Vagina (tissue), 2 donors: ENCODE data around the gene UACA. TPM values are rescaled to one million over a fixed set of nuclear protein-coding genes. Genes with fewer than 3 reads are reported as not detected.

ENCODE experiments used
- DNase-seq, 2 donors: peaks; one replicate each; pipeline ENCODE4 v3.0.0-alpha.2; 2017; ENCODE audit errors: extremely low spot score in 2 of 2
- H3K27ac ChIP-seq: fragments of 200-600 bp; sonication (generic); one replicate; pipeline ENCODE4 v1.5.1; 2019
- H3K27me3 ChIP-seq: fragments of 200-600 bp; sonication (generic); one replicate; pipeline ENCODE4 v1.5.1; 2019
- H3K36me3 ChIP-seq, 2 donors: fragments of 200-600 bp; sonication (generic); one replicate each; pipeline ENCODE4 v1.5.1; 2017 to 2019
- H3K4me1 ChIP-seq: fragments of 200-600 bp; sonication (generic); one replicate; pipeline ENCODE4 v1.5.1; 2019
- H3K4me3 ChIP-seq, 2 donors: fragments of 200-600 bp; sonication (generic); 1 replicate in 1 of 2; 2 replicates in 1 of 2; pipeline ENCODE4 v1.5.1; 2016 to 2019
- H3K9me3 ChIP-seq: fragments of 200-600 bp; sonication (generic); one replicate; pipeline ENCODE4 v1.5.1; 2019
- POLR2A ChIP-seq, 2 donors: fragments of 450-650 bp; IDR thresholded peaks; one replicate each; pipeline ENCODE4 v1.6.1; 2017; ENCODE audit warnings: antibody characterized with exemption in 2 of 2, mild to moderate bottlenecking in 2 of 2, moderate library complexity in 2 of 2
- POLR2AphosphoS5 ChIP-seq, 2 donors: sonication (generic); formaldehyde crosslinking; IDR thresholded peaks; one replicate each; pipeline ENCODE4 v1.9.0; 2017; ENCODE audit warnings: antibody characterized with exemption in 2 of 2, mild to moderate bottlenecking in 2 of 2, low read depth in 1 of 2; ENCODE audit not compliant: insufficient read depth in 1 of 2
- intact Hi-C: fragments of 100-400 bp; cut with DNase I; formaldehyde crosslinking; loops from one replicate; pipeline ENCODE4 v1.15.1; 2023
- total RNA-seq: library from RNA; depleted of rRNA; stranded (reverse); fragments of >200 nt; gene quantifications from one replicate; pipeline ENCODE4 v1.2.3, GENCODE V29; 2016
- TF ChIP-seq, protein P1 (sequence below), 3 experiments: fragments of 450-650 bp in 2 of 3; fragments of 200-600 bp in 1 of 3; sonication (generic) in 1 of 3; IDR thresholded peaks; one replicate each; pipeline ENCODE4 v1.5.1; 2017 to 2019; ENCODE audit warnings: antibody characterized with exemption in 3 of 3, mild to moderate bottlenecking in 2 of 3, moderate library complexity in 2 of 3

Gene UACA
- total RNA-seq, 1 donor from 2014 or later, result 40.3 TPM

DNA sequence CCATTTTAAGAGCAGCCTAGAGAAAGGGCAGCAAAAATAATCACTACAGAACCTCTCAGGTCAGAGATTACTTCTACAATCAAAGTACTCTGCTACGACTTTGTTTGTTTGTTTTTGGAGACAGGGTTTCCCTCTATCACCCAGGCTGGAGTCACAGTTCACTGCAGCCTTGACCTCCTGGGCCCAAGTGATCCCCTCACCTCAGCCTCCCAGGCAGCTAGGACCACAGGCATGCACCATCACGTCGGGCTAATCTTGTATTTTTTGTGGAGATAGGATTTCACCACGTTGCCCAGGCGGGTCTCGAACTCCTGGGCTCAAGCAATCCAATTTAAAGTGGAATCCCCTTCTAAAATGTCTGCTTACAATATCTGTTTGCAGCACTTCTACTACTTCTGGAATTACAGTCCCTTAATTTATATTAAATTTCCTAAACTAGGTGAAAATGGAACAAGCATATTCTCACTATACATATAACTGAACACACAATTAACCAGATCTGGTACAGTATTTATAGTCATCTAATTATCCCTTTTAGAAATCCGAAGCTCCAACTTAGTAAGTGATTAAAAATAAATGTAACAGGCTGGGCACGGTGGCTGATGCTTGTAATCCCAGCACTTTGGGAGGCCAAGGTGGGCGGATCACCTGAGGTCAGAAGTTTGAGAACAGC is 4.4 kb downstream of the UACA start:
- H3K36me3 ChIP-seq, result no peaks in the 10 kb centered on the region
- H3K9me3 ChIP-seq, result no peaks in the 10 kb centered on the region
- no peak for DNase-seq
- H3K27me3 ChIP-seq, result no peaks in the 10 kb centered on the region
- intact Hi-C loops, result no loop called here
- no peak overlapping the region for H3K4me3 ChIP-seq
- TF ChIP-seq POLR2A (IDR thresholded peaks at IDR 0.05), result no peak
- TF ChIP-seq POLR2AphosphoS5 (IDR thresholded peaks at IDR 0.05; ENCODE audit: insufficient read depth in 1 of 2, low read depth in 1 of 2), result no peak
- TF ChIP-seq, protein P1, sequence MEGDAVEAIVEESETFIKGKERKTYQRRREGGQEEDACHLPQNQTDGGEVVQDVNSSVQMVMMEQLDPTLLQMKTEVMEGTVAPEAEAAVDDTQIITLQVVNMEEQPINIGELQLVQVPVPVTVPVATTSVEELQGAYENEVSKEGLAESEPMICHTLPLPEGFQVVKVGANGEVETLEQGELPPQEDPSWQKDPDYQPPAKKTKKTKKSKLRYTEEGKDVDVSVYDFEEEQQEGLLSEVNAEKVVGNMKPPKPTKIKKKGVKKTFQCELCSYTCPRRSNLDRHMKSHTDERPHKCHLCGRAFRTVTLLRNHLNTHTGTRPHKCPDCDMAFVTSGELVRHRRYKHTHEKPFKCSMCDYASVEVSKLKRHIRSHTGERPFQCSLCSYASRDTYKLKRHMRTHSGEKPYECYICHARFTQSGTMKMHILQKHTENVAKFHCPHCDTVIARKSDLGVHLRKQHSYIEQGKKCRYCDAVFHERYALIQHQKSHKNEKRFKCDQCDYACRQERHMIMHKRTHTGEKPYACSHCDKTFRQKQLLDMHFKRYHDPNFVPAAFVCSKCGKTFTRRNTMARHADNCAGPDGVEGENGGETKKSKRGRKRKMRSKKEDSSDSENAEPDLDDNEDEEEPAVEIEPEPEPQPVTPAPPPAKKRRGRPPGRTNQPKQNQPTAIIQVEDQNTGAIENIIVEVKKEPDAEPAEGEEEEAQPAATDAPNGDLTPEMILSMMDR (IDR thresholded peaks at IDR 0.05), result no peak
- H3K4me1 ChIP-seq, result peaks cover 10% of the 10 kb centered on the region
- no peak overlapping the region for H3K27ac ChIP-seq

DNA sequence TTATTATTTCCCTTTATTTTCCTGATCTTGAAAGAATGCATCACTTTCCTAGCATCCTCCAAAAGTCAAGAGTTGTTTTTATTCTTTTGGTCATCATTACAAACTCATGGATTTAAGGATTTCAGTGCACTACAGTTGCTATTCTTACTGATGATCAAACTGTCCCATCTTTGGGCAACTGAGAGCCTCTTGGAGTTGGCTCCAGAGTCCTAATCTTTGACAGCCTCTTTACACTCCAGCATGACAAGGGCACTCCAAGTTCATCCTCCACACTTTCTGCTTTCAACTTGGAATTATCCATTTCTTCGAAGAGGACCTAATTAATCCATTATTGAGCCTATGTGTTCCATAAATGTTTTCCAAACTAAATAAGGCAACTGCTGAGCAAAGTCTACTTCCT is 5.7 kb downstream of the UACA start:
- no peaks in the 10 kb centered on the region for H3K9me3 ChIP-seq
- H3K4me1 ChIP-seq, result peaks cover 18% of the 10 kb centered on the region
- intact Hi-C loops, result no loop called here
- no peak overlapping the region for H3K4me3 ChIP-seq
- no peaks in the 10 kb centered on the region for H3K27me3 ChIP-seq
- DNase-seq, result no peak
- no peak overlapping the region for H3K27ac ChIP-seq
- TF ChIP-seq, protein P1 (IDR thresholded peaks at IDR 0.05), result no peak
- no peak for TF ChIP-seq POLR2A (IDR thresholded peaks at IDR 0.05)
- TF ChIP-seq POLR2AphosphoS5 (IDR thresholded peaks at IDR 0.05; ENCODE audit: insufficient read depth in 1 of 2, low read depth in 1 of 2), result no peak
- H3K36me3 ChIP-seq, result no peaks in the 10 kb centered on the region

DNA sequence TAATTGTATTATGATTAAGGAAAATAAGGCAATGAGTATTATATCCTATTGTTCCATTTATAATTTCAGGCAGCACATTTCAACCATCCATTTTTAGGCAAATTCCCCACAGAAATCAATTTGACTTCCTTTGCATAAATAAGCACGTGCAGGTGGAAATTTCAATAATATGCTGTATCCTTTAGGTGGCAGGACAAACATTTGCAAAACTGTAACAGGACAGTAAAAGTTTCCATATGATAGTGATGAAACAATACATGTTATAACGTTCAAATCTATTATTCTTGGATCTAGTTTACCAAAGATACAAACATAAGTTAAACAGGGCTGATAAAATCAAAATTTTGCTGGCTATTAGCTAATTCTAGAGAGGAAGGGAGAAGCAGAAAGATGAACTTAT is 8.5 kb downstream of the UACA start:
- TF ChIP-seq, protein P1 (IDR thresholded peaks at IDR 0.05), result no peak
- TF ChIP-seq POLR2A (IDR thresholded peaks at IDR 0.05) (no peak), POLR2AphosphoS5 (IDR thresholded peaks at IDR 0.05; ENCODE audit: insufficient read depth in 1 of 2, low read depth in 1 of 2) (no peak)
- H3K4me1 ChIP-seq, result peaks cover 29% of the 10 kb centered on the region
- no peak overlapping the region for H3K4me3 ChIP-seq
- no peak for DNase-seq
- H3K27ac ChIP-seq, result no peak overlapping the region
- H3K9me3 ChIP-seq, result no peaks in the 10 kb centered on the region
- no peaks in the 10 kb centered on the region for H3K36me3 ChIP-seq
- intact Hi-C loops, result no loop called here
- no peaks in the 10 kb centered on the region for H3K27me3 ChIP-seq

DNA sequence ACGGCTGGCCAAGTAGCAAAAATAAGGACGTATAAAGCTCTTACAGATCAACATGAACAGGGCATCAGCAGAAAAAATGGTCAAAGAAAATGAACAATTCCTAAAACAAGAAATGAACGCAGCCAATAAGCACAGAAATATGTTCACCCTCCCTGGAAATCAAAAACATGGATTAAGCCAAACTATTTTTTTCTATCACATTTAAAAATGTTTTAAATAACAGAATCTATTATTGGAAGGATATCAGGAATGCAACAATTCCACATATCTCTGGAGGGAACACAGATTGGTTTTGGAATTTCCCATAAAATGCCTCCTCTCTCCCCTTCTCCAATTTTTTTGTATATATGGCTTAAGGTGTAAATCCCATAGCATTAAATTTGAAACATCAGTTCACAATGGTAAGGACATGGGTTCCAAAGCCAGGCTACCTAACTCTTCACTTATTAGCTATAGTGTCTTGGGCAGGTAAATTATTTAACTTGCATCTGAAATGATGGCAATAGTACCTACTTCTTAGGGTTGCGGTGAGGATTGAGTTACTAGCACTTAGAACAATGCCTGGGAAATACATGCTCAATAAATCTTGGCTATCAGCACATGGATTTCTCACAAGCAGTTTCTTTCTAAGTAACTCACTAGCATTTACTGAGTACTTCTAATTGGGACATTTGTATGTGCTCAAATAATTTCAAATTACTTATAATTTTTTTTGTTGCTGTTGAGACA is 10.1 kb downstream of the UACA start:
- no peak for TF ChIP-seq POLR2A (IDR thresholded peaks at IDR 0.05)
- TF ChIP-seq, protein P1 (IDR thresholded peaks at IDR 0.05), result no peak
- TF ChIP-seq POLR2AphosphoS5 (IDR thresholded peaks at IDR 0.05; ENCODE audit: insufficient read depth in 1 of 2, low read depth in 1 of 2), result no peak
- no peaks in the 10 kb centered on the region for H3K9me3 ChIP-seq
- H3K36me3 ChIP-seq, result no peaks in the 10 kb centered on the region
- no peak overlapping the region for H3K27ac ChIP-seq
- peaks cover 32% of the 10 kb centered on the region for H3K4me1 ChIP-seq
- no peak for DNase-seq
- intact Hi-C loops, result no loop called here
- no peaks in the 10 kb centered on the region for H3K27me3 ChIP-seq
- H3K4me3 ChIP-seq, result no peak overlapping the region

DNA sequence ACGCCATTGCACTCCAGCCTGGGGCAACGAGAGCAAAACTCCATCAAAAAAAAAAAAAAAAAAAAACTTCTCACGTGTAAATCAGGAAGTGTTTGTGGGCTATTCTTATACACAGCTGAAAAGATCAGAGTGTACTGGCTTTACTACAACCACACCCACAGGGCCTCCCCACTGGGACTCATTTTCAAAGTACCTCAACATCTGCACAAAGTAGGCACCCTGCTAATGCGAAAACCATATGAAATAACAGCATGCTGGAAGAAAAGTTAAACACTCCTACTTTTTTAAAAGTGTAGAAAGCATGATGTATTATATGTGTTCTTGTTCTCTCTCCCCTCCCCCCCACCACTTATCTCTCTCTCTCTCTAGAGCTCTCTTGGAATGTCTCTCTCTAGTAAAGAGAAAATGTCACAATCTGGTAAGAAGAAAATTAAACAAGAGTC is 11.1 kb downstream of the UACA start:
- intact Hi-C loops, result no loop called here
- Histone ChIP-seq H3K36me3 (no peaks in the 10 kb centered on the region), H3K27me3 (no peaks in the 10 kb centered on the region), H3K9me3 (no peaks in the 10 kb centered on the region), H3K4me1 (peaks cover 34% of the 10 kb centered on the region), H3K27ac (peak overlapping the region; percentile 68), H3K4me3 (no peak overlapping the region)
- TF ChIP-seq POLR2A (IDR thresholded peaks at IDR 0.05), result no peak
- TF ChIP-seq POLR2AphosphoS5 (IDR thresholded peaks at IDR 0.05; ENCODE audit: insufficient read depth in 1 of 2, low read depth in 1 of 2), result peak in 1 of 2 donors; percentile 59
- TF ChIP-seq, protein P1 (IDR thresholded peaks at IDR 0.05), result no peak
- DNase-seq, result no peak
